A549 (cell line): ENCODE results near the gene MUC5AC. TPM values are rescaled to one million over a fixed set of nuclear protein-coding genes. Genes with fewer than 3 reads are reported as not detected.

ENCODE experiments used
- ATAC-seq, 2 experiments: fragments of 200-7000 bp in 1 of 2; fragments of >200 bp in 1 of 2; cut with Nextera tagmentation in 1 of 2; cut with Tn5 transposase in 1 of 2; 3 replicates each; pipeline versions ENCODE4 v1.8.0 to v1.9.1; 2018 to 2020; ENCODE audit warnings: mild to moderate bottlenecking in 1 of 2, moderate library complexity in 1 of 2
- CTCF ChIA-PET: fragments of 300-600 bp; sonication (Branson Sonifier 250); formaldehyde crosslinking; extraction: SDS; loops from one replicate; lab custom pipeline; 2021; ENCODE audit warnings: antibody characterized with exemption, inconsistent platforms; lab: Yijun Ruan, JAX
- POLR2A ChIA-PET: fragments of 350-600 bp; formaldehyde crosslinking; extraction: SDS; loops from one replicate; lab custom pipeline; 2021; ENCODE audit warnings: antibody characterized with exemption, inconsistent platforms; lab: Yijun Ruan, JAX
- DNase-seq, 2 experiments: peaks; one replicate each; pipeline versions ENCODE4 v3.0.0 to v3.0.0-alpha.2; 2011 to 2016; ENCODE audit warnings: low read depth in 1 of 2, low spot score in 1 of 2
- FAIRE-seq: peaks from 2 replicates; lab custom pipeline; 2011; peaks lifted over from hg19 to GRCh38; lab: Jason Lieb, UNC
- H3K27ac ChIP-seq, 2 experiments: fragments of >200 bp; sonication (Bioruptor Twin); formaldehyde crosslinking; 3 replicates each; pipeline ENCODE4 v1.5.1; 2016 to 2017
- H3K4me1 ChIP-seq: fragments of >200 bp; sonication (Bioruptor Twin); formaldehyde crosslinking; 3 replicates; pipeline ENCODE4 v1.6.1; 2016
- H3K4me2 ChIP-seq: fragments of >200 bp; sonication (Bioruptor Twin); formaldehyde crosslinking; 3 replicates; pipeline ENCODE4 v1.6.1; 2016
- H3K4me3 ChIP-seq: fragments of >200 bp; sonication (Bioruptor Twin); formaldehyde crosslinking; 3 replicates; pipeline ENCODE4 v1.5.1; 2016
- H3K9me3 ChIP-seq: fragments of >200 bp; sonication (Bioruptor Twin); formaldehyde crosslinking; 3 replicates; pipeline ENCODE4 v1.6.1; 2016
- BCL3 ChIP-seq: fragments of >200 bp; sonication (Bioruptor Twin); formaldehyde crosslinking; IDR thresholded peaks from 3 replicates; pipeline ENCODE4 v1.6.1; 2016
- CEBPB ChIP-seq, 2 experiments: fragments of >200 bp in 1 of 2; sonication (Bioruptor Twin) in 1 of 2; formaldehyde crosslinking in 1 of 2; IDR thresholded peaks; 2 replicates each; pipeline ENCODE4 v1.6.1; 2012 to 2016
- CHD4 ChIP-seq: fragments of 200-600 bp; sonication (generic); IDR thresholded peaks from 2 replicates; pipeline ENCODE4 v1.6.1; 2016; ENCODE audit warnings: antibody characterized with exemption, mild to moderate bottlenecking, borderline replicate concordance
- ESRRA ChIP-seq: fragments of 150-350 bp; IDR thresholded peaks from 2 replicates; pipeline ENCODE4 v1.6.1; 2014; ENCODE audit warnings: mild to moderate bottlenecking, low read length, borderline replicate concordance
- FOXS1 ChIP-seq: fragments of 250-450 bp; sonication (Bioruptor Pico); IDR thresholded peaks from 2 replicates; pipeline ENCODE4 v1.5.0; 2020; ENCODE audit warnings: mild to moderate bottlenecking, moderate library complexity
- GATA3 ChIP-seq: IDR thresholded peaks from 2 replicates; pipeline ENCODE4 v1.6.1; 2012; ENCODE audit warnings: borderline replicate concordance
- HEYL ChIP-seq: fragments of 250-450 bp; sonication (Bioruptor Pico); IDR thresholded peaks from 2 replicates; pipeline ENCODE4 v1.8.0; 2021; ENCODE audit warnings: mild to moderate bottlenecking, moderate library complexity
- HMGXB4 ChIP-seq: fragments of 250-450 bp; sonication (Bioruptor Pico); IDR thresholded peaks from 2 replicates; pipeline ENCODE4 v1.5.0; 2021; ENCODE audit warnings: mild to moderate bottlenecking, moderate library complexity, borderline replicate concordance
- HOXA7 ChIP-seq: fragments of 250-450 bp; sonication (Bioruptor Pico); IDR thresholded peaks from 2 replicates; pipeline ENCODE4 v1.5.0; 2020; ENCODE audit warnings: mild to moderate bottlenecking, moderate library complexity
- HOXB13 ChIP-seq: fragments of 250-450 bp; sonication (Bioruptor Pico); IDR thresholded peaks from 2 replicates; pipeline ENCODE4 v1.5.0; 2020; ENCODE audit warnings: low read depth, mild to moderate bottlenecking, moderate library complexity
- JUNB ChIP-seq: fragments of >200 bp; sonication (Bioruptor Twin); formaldehyde crosslinking; IDR thresholded peaks from 2 replicates; pipeline ENCODE4 v1.6.1; 2016
- MAX ChIP-seq: IDR thresholded peaks from 2 replicates; pipeline ENCODE4 v1.6.1; 2012
- MYC ChIP-seq: IDR thresholded peaks from 2 replicates; pipeline ENCODE4 v1.6.1; 2012; ENCODE audit warnings: mild to moderate bottlenecking, inconsistent platforms, low read length, improper control_type of control experiment, borderline replicate concordance
- NFE2L2 ChIP-seq: fragments of 150-350 bp; conservative IDR thresholded peaks from 2 replicates; pipeline ENCODE4 v1.6.1; 2014; ENCODE audit warnings: low read length
- NR3C1 ChIP-seq: fragments of >200 bp; sonication (Bioruptor Twin); formaldehyde crosslinking; IDR thresholded peaks from 3 replicates; pipeline ENCODE4 v1.6.1; 2017
- PHF8 ChIP-seq: fragments of 200-600 bp; sonication (generic); IDR thresholded peaks from 2 replicates; pipeline ENCODE4 v1.6.1; 2016; ENCODE audit warnings: low read depth, mild to moderate bottlenecking, antibody characterized with exemption, moderate library complexity, borderline replicate concordance
- POLR2AphosphoS2 ChIP-seq: conservative IDR thresholded peaks from 2 replicates; pipeline ENCODE4 v1.6.1; 2012; ENCODE audit warnings: low read length, improper control_type of control experiment, inconsistent platforms
- RARB ChIP-seq: fragments of 250-450 bp; sonication (Bioruptor Pico); IDR thresholded peaks from 2 replicates; pipeline ENCODE4 v1.8.0; 2021; ENCODE audit warnings: mild to moderate bottlenecking, moderate library complexity
- RCOR1 ChIP-seq: fragments of 150-350 bp; IDR thresholded peaks from 2 replicates; pipeline ENCODE4 v1.6.1; 2014; ENCODE audit warnings: antibody characterized with exemption, low read length, low read depth
- REST ChIP-seq: fragments of 200-600 bp; sonication (generic); IDR thresholded peaks from 2 replicates; pipeline ENCODE4 v1.6.1; 2016; ENCODE audit warnings: antibody characterized with exemption, mild to moderate bottlenecking, moderate library complexity
- RFX5 ChIP-seq: fragments of 450-650 bp; IDR thresholded peaks from 2 replicates; pipeline ENCODE4 v1.7.1; 2014; ENCODE audit warnings: antibody characterized with exemption, mild to moderate bottlenecking, moderate library complexity
- ZNF302 ChIP-seq: fragments of 250-450 bp; sonication (Bioruptor Pico); IDR thresholded peaks from 2 replicates; pipeline ENCODE4 v1.9.0; 2021; ENCODE audit warnings: inconsistent platforms, mild to moderate bottlenecking, moderate library complexity
- WGBS: methylation state at CpG from one replicate; pipeline ENCODE4 v1.1.6; 2017; ENCODE audit errors: missing lambda C conversion rate; 5-methylcytosine and 5-hydroxymethylcytosine counted together
- polyA plus RNA-seq, 4 experiments: library from polyadenylated mRNA; depleted of rRNA in 3 of 4; stranded (reverse); fragments of >200 nt; fragmentation: RNase III in 1 of 4; extraction: RNeasy Plus Mini Kit Qiagen cat#74134 plus additional on column Dnase treatment in 1 of 4; gene quantifications; 2 replicates in 3 of 4; 3 replicates in 1 of 4; pipeline ENCODE4 v1.2.3, GENCODE V29; 2011 to 2017

Gene MUC5AC
- polyA plus RNA-seq, 2 of the 4 experiments (the other 2 are of a cell fraction), result 0.18 to 7.4 TPM

GRCh38 chr11:1208144-1208393, 50.3 kb downstream of the MUC5AC start:
- no peak overlapping the region for H3K4me3 ChIP-seq
- no peak for FAIRE-seq
- no peak for DNase-seq
- H3K27ac ChIP-seq, result no peak overlapping the region
- WGBS, result 79% methylated on average over 6 of the region's 6 CpGs
- POLR2A ChIA-PET, result no interaction called here
- no peak for TF ChIP-seq PHF8
- TF ChIP-seq MYC, result no peak
- TF ChIP-seq HOXA7 (CRISPR knock-in tag), result no peak
- TF ChIP-seq RCOR1, result no peak
- no peak for TF ChIP-seq NFE2L2
- no peak for TF ChIP-seq GATA3
- TF ChIP-seq HOXB13 (CRISPR knock-in tag), result no peak
- no peak for TF ChIP-seq BCL3
- no peak for TF ChIP-seq ZNF302 (CRISPR knock-in tag)
- TF ChIP-seq CHD4, result no peak
- no peak for TF ChIP-seq HEYL (CRISPR knock-in tag)
- TF ChIP-seq MAX, result no peak
- no peak for TF ChIP-seq CEBPB (IDR thresholded peaks at IDR 0.05)
- TF ChIP-seq NR3C1, result no peak
- no peak for TF ChIP-seq JUNB
- TF ChIP-seq FOXS1 (CRISPR knock-in tag), result no peak
- no peak for TF ChIP-seq POLR2AphosphoS2
- H3K9me3 ChIP-seq, result peaks cover 22% of the 10 kb centered on the region
- peaks cover 7% of the 10 kb centered on the region for H3K4me1 ChIP-seq
- no peak overlapping the region for H3K4me2 ChIP-seq
- ATAC-seq, result no peak
- CTCF ChIA-PET, result interaction anchor here (0.7 kb wide), 1 partner anchor 307 kb away, joined by 3 read pairs; no protein-coding TSS in a partner anchor

- no peak for FAIRE-seq
- Histone ChIP-seq H3K4me1 (peaks cover 2% of the 10 kb centered on the region; the same call in 2 of the 3 replicates), H3K4me3 (no peak overlapping the region), H3K27ac (no peak overlapping the region), H3K4me2 (no peak overlapping the region), H3K9me3 (peaks cover 22% of the 10 kb centered on the region)
- POLR2A ChIA-PET, result no interaction called here
- 92% methylated on average over 33 of the region's 39 CpGs for WGBS
- no peak for ATAC-seq
- DNase-seq, result no peak
- CTCF ChIA-PET, result no interaction called here
- no peak for TF ChIP-seq REST
Measured at GRCh38 chr11:1208394-1209261, 50.9 kb downstream of the MUC5AC start.

GRCh38 chr11:1209371-1210057, 51.8 kb downstream of the MUC5AC start:
- Histone ChIP-seq H3K4me3 (no peak overlapping the region), H3K4me1 (no peaks in the 10 kb centered on the region), H3K4me2 (no peak overlapping the region), H3K9me3 (peaks cover 22% of the 10 kb centered on the region), H3K27ac (no peak overlapping the region)
- no peak for ATAC-seq
- CTCF ChIA-PET, result interaction anchor here (1.3 kb wide), 1 partner anchor 10 kb away, joined by 4 read pairs; no protein-coding TSS in a partner anchor
- POLR2A ChIA-PET, result no interaction called here
- no peak for TF ChIP-seq POLR2AphosphoS2
- no peak for TF ChIP-seq BCL3
- TF ChIP-seq NFE2L2, result no peak
- TF ChIP-seq RARB (CRISPR knock-in tag), result no peak
- TF ChIP-seq ESRRA, result no peak
- TF ChIP-seq RFX5, result no peak
- TF ChIP-seq HMGXB4, result no peak
- no peak for FAIRE-seq
- WGBS, result 85% methylated on average over 17 of the region's 17 CpGs
- no peak for DNase-seq
